A172 (cell line): ENCODE data around the gene IGBP1. TPM values are rescaled to one million over a fixed set of nuclear protein-coding genes. Genes with fewer than 3 reads are reported as not detected.
"Not testable (repeated sequence)": the region's sequence is repeated elsewhere in the genome, so short reads cannot be mapped to it uniquely, and the experiment has no call there.

Experiments
- DNase-seq: peaks from one replicate; pipeline ENCODE4 v3.0.0-alpha.2; 2015; ENCODE audit warnings: low spot score
- total RNA-seq: library from RNA; depleted of rRNA; stranded (reverse); fragments of >200 nt; shearing (Covaris generic); gene quantifications from 2 replicates; pipeline ENCODE4 v1.2.3, GENCODE V29; 2014; rRNA removed

The IGBP1 gene
- 44.1 and 45.0 TPM in 2 replicates for total RNA-seq

GRCh38 chrX:70133303-70134115, at the start of gene IGBP1:
Gene IGBP1, plus strand, starts transcription at chrX:70133447. Its CDS starts 501 bp downstream, at chrX:70133948.
- DNase-seq, result peak; percentile 87

- DNase-seq, result no peak
Observed at GRCh38 chrX:70084592-70085240, 48.5 kb upstream of the IGBP1 start.

GRCh38 chrX:70087857-70088630, 45.2 kb upstream of the IGBP1 start:
- no peak for DNase-seq

GRCh38 chrX:70088751-70089150, 44.5 kb upstream of the IGBP1 start:
- DNase-seq, result no peak

- DNase-seq, result peak; percentile 19
Observed at GRCh38 chrX:70089604-70090297, 43.5 kb upstream of the IGBP1 start.

GRCh38 chrX:70092247-70092646, 41.0 kb upstream of the IGBP1 start:
- DNase-seq, result no peak

- DNase-seq, result peak; percentile 9
Observed at GRCh38 chrX:70096052-70096451, 37.2 kb upstream of the IGBP1 start.

GRCh38 chrX:70105229-70105628, 28.0 kb upstream of the IGBP1 start:
- DNase-seq, result no peak

GRCh38 chrX:70111436-70112026, 21.7 kb upstream of the IGBP1 start:
- not testable (repeated sequence) for DNase-seq

GRCh38 chrX:70117738-70118137, 15.5 kb upstream of the IGBP1 start:
- DNase-seq, result no peak

- DNase-seq, result not testable (repeated sequence)
Observed at GRCh38 chrX:70123014-70123413, 10.2 kb upstream of the IGBP1 start.

GRCh38 chrX:70124678-70125077, 8.6 kb upstream of the IGBP1 start:
- no peak for DNase-seq

- no peak for DNase-seq
Observed at GRCh38 chrX:70128071-70128470, 5.2 kb upstream of the IGBP1 start.

- no peak for DNase-seq
Observed at GRCh38 chrX:70129816-70130215, 3.4 kb upstream of the IGBP1 start.

- no peak for DNase-seq
Observed at GRCh38 chrX:70132224-70132623, 1.0 kb upstream of the IGBP1 start.

GRCh38 chrX:70132877-70133302, 357 bp upstream of the IGBP1 start:
- DNase-seq, result no peak

GRCh38 chrX:70134116-70134477, 850 bp downstream of the IGBP1 start:
- DNase-seq, result no peak

GRCh38 chrX:70138622-70139021, 5.4 kb downstream of the IGBP1 start:
- no peak for DNase-seq

- DNase-seq, result no peak
Observed at GRCh38 chrX:70139736-70140135, 6.5 kb downstream of the IGBP1 start.

- DNase-seq, result no peak
Observed at GRCh38 chrX:70141373-70141772, 8.1 kb downstream of the IGBP1 start.
